ENCODE measurements around the gene ADAM30.

DNA sequence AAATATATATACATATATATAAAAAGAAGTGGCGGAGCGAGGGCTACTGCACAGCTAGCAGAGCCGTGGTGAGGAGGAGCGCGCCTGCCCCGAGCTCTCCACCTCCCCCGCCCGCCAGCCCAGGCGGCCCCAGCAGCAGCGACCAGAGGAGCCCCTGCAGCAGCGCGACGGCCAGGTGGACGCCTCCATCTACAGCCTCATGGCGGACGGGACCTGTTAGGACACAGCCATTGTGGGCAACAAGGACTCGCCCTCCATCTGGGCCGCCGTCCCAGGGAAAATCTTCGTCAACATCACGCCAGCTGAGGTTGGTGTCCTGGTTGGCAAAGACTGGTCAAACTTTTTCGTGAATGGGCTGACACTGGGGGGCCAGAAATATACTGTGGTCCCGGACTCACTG lies 43.2 kb downstream of the ADAM30 start:
- TF ChIP-seq POLR2AphosphoS5 (IDR thresholded peaks at IDR 0.05; ENCODE audit: borderline replicate concordance, low read depth, low read length) (no peak), EZH2 (IDR thresholded peaks at IDR 0.05) (no peak), FOXP2 (optimal IDR thresholded peaks at IDR 0.05; ENCODE audit: control extremely low read depth, extremely low read length, insufficient read depth) (no peak)

Measured in SK-N-MC (cell line).